Left lobe of liver (tissue), 2 donors: ENCODE measurements around the gene FSTL3. TPM values are rescaled to one million over a fixed set of nuclear protein-coding genes. Genes with fewer than 3 reads are reported as not detected.
A peak's percentile ranks its signal among the peaks of the same experiment; 100 is the strongest.
"Not testable (repeated sequence)": the region's sequence is repeated elsewhere in the genome, so short reads cannot be mapped to it uniquely, and the experiment has no call there.

Experiments
- ATAC-seq: fragments of 200-7000 bp; cut with Tn5 transposase; one replicate; pipeline ENCODE4 v1.9.1; 2020; ENCODE audit warnings: mild to moderate bottlenecking, moderate library complexity
- DNase-seq: peaks from one replicate; pipeline ENCODE4 v3.0.0-alpha.2; 2020; ENCODE audit warnings: low spot score
- total RNA-seq: library from RNA; stranded (reverse); gene quantifications from one replicate; pipeline ENCODE4 v1.2.1, GENCODE V29; 2021
- donor health status: DM: no; HTN: no; CAD: no; lungs with moderate emphysema.
- donor health status: DM: no; HTN: yes; CAD: no.

Gene FSTL3
- total RNA-seq, result 4.3 TPM

GRCh38 chr19:676339-677105 lies at the start of gene FSTL3:
Gene FSTL3 (plus strand): TSS chr19:676392. CDS start chr19:676424, 32 bp downstream.
- ATAC-seq (no peak), DNase-seq (no peak)

DNA sequence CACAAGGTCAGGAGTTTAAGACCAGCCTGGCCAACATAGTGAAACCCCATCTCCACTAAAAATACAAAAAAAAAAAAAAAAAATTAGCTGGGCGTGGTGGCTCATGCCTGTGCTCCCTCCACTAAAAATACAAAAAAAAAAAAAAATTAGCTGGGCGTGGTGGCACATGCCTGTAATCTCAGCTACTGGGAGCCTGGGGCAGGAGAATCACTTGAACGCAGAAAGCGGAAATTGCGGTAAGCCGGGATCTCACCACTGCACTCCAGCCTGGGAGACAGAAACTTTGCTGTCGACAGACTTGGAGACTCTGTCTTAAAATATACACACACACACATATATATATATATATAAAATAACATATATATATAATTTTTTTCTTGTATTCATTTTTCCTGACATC lies 49.6 kb upstream of the FSTL3 start:
- DNase-seq, ATAC-seq: not testable (repeated sequence)

DNA sequence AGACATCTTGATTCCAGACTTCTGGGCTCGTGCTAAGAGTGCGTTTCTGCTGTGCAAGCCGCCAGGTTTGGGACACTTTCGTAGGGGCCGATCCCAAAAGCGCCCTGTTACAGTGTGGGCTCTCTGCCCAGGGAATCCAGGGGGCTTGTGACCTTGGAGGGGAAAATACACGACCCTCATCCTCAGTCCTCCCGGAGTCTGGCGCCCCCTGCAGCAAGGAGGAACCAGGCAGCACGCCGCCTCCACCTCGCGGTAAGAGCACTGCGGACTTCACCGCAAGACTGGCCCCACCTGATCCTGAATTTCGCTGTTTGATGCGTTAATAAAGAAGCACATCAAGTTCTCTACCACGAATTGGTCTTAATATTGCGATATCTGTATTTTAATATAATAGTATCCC lies 48.0 kb upstream of the FSTL3 start:
- ATAC-seq, result no peak
- no peak for DNase-seq

- ATAC-seq, DNase-seq: not testable (repeated sequence)
Measured at GRCh38 chr19:629515-629914, 46.7 kb upstream of the FSTL3 start.

GRCh38 chr19:629961-630714 lies 46.1 kb upstream of the FSTL3 start:
- no peak for DNase-seq
- ATAC-seq, result no peak

GRCh38 chr19:632579-633067 lies 43.6 kb upstream of the FSTL3 start:
- ATAC-seq (peak; percentile 64), DNase-seq (no peak)

DNA sequence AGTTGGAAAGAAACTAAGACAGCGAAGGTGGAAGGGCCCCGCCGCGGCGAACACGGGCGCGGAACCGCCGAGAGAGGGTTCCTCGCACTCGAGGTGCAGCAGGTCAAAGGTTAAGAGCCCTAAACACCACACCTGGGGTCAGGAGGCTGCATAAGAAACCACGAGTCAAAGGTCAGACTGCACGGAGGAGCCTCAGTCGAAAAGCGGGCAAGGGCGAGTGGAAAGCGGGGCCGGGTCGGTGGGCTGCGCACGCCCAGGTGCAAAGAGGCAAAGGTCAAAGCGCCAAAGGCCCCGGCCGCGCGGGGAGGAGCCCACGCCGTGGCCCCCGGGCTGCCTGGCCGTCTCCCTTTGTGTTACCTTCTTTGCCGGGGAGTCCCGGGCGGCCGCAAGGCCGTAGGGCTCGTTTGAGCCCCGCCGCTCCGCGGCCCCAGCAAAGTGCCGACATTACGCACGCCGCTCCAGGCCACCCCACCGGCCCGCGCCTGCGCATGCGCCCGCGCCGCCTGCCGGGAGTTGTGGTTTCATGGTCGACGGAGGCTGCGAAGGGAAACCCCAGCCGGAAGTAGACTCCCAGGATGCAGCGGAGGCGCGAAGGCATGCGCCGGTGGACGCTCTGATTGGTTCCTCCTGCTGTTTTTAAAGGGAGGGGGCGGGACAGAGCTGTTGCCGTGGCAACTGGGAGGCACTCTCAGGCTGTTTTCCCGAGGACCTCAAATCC lies 43.0 kb upstream of the FSTL3 start, which contains the start of gene POLRMT:
Gene POLRMT (minus strand): TSS at position 470 of the 718 bp plus-strand sequence. CDS start 25 bp downstream, at position 445.
- peak; percentile 94 for ATAC-seq
- DNase-seq, result peak; percentile 98

- no peak for ATAC-seq
- no peak for DNase-seq
Measured at GRCh38 chr19:633786-634639, 42.2 kb upstream of the FSTL3 start.

- ATAC-seq, result no peak
- DNase-seq, result no peak
Measured at GRCh38 chr19:634975-635652, 41.1 kb upstream of the FSTL3 start.

DNA sequence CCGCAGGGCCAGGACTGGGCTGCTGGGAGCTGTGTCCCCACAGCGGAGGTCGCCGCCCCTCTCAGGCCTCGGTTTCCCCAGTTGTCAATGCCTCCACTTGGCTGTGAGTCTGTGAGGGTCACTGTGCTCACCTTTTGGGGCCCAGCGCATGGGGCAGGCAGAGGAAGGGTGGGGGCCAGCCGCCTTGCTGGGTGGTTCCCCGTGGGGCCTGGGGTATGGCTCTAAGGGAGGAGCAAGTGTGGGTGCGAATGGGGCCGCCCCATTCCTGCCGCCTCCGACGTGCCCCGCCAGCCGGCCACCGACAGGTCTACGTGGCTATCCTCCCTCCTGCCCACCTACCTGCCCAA lies 37.3 kb upstream of the FSTL3 start:
- no peak for DNase-seq
- ATAC-seq, result no peak

DNA sequence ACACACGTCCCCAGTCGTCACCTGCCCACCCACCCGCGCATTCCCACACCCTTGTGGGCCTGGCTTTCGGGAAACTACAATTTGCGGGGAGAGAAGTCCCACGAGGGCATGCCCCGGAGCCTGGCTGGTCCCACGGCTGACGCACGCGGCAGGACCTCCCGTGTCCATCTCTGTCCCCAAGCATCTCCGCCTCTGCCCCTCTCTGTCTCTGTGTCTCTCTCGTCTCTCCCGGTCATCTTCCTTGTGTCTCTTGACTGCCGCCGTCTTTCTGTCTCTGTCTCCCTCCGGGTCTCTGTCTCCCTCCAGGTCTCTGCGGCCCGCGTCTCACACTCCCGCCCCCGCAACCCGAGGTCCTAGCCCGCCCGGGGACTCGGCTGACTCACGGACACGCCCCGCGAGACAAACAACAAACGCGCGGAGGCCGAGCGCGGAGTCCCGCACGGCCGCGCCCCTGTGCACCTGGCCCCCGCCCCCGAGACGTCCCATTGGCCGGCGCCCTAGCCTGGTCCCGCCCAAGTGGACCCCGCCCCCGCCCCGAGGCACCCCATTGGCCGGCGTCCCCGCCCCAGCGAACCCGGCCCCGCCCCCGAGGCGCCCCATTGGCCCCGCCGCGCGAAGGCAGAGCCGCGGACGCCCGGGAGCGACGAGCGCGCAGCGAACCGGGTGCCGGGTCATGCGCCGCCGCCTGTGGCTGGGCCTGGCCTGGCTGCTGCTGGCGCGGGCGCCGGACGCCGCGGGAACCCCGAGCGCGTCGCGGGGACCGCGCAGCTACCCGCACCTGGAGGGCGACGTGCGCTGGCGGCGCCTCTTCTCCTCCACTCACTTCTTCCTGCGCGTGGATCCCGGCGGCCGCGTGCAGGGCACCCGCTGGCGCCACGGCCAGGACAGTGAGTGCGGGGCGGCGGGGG lies 36.7 kb upstream of the FSTL3 start, which contains the start of gene FGF22:
Gene FGF22 (plus strand): TSS at position 627 of the 908 bp plus-strand sequence. CDS start 47 bp downstream, at position 674.
- ATAC-seq (peak; percentile 89), DNase-seq (peak; percentile 89)

DNA sequence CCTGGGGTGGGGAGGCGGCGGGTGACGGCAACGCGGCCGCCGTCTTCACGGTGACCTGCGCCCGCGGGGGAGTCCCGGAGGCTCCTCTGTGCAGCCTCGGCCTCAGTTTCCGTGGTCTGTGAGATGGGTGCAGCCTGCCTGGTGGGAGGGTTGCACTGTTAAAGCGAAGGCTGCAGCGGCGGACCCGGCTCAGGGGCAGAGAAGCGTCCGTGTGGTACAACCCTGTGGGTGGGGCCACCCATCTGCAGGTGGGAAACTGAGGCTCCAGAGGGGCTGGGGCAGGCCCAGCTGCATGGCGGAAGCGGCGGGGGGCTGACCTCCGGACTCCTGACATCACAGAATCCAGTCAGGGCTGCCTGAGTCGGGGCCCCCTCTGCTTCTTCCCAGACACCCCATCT lies 36.0 kb upstream of the FSTL3 start:
- ATAC-seq (no peak), DNase-seq (no peak)

GRCh38 chr19:640606-641189 lies 35.5 kb upstream of the FSTL3 start:
- ATAC-seq (no peak), DNase-seq (no peak)

- DNase-seq (no peak), ATAC-seq (peak; percentile 17)
Measured at GRCh38 chr19:641702-642101, 34.5 kb upstream of the FSTL3 start.

GRCh38 chr19:642767-643727 lies 33.1 kb upstream of the FSTL3 start:
- ATAC-seq (no peak), DNase-seq (no peak)

DNA sequence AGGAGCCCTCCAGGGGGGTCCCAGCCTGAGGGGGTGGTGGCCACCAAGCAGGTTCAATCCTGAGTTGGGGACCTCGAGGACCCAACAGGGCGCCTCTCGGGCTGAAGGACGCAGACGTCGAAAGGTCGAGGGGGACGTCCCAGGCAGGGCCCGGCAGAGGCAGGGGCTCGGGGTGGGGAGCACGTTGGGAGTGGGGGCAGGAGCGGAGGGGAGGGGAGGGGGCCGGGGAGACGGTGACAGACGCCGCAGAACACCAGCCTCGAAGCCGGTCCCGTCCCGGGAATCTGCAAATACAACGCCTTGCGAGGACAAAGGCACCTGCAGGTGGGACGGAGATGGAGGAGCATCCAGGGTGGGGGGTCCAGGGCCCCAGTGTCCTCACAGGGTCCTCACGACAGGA lies 32.5 kb upstream of the FSTL3 start:
- no peak for ATAC-seq
- DNase-seq, result no peak

- ATAC-seq, result no peak
- DNase-seq, result no peak
Measured at GRCh38 chr19:644363-644762, 31.8 kb upstream of the FSTL3 start.
